Panc1 (cell line): Measurements from ENCODE around the gene CHMP1B. TPM values are rescaled to one million over a fixed set of nuclear protein-coding genes. Genes with fewer than 3 reads are reported as not detected.

Experiments used
- ATAC-seq: fragments of 200-7000 bp; cut with Tn5 transposase; 2 replicates; pipeline ENCODE4 v1.9.1; 2020; ENCODE audit warnings: mild to moderate bottlenecking, moderate library complexity
- BruUV-seq: library from RNA; stranded (reverse); fragments of 400-500 nt; replicated peaks from 2 replicates; lab custom pipeline; 2021; lab: Mats Ljungman, UMichigan
- CTCF ChIA-PET: fragments of 300-600 bp; sonication (Branson Sonifier 250); formaldehyde crosslinking; loops from one replicate; lab custom pipeline; 2022; ENCODE audit warnings: antibody characterized with exemption; lab: Charles Lee
- POLR2A ChIA-PET: fragments of 300-600 bp; sonication (Branson Sonifier 250); formaldehyde crosslinking; loops from one replicate; lab custom pipeline; 2022; ENCODE audit warnings: antibody characterized with exemption; lab: Charles Lee
- DNase-seq: peaks from one replicate; pipeline ENCODE4 v3.0.0-alpha.2; 2010; ENCODE audit warnings: low read depth, low spot score
- H3K27ac ChIP-seq: 2 replicates; pipeline ENCODE4 v1.5.1; 2011; ENCODE audit warnings: mild to moderate bottlenecking, low read length, inconsistent platforms
- H3K27me3 ChIP-seq: fragments of 200-500 bp; sonication (Bioruptor generic); 2 replicates; pipeline ENCODE4 v1.6.0; 2014; ENCODE audit warnings: low read length, inconsistent platforms; ENCODE audit not compliant: control insufficient read depth, insufficient read depth
- H3K36me3 ChIP-seq: fragments of 200-500 bp; sonication (Bioruptor generic); 2 replicates; pipeline ENCODE4 v1.5.1; 2014; ENCODE audit warnings: inconsistent platforms, mild to moderate bottlenecking, low read length, moderate library complexity; ENCODE audit not compliant: control insufficient read depth, insufficient read depth
- H3K4me1 ChIP-seq: 2 replicates; pipeline ENCODE4 v1.5.1; 2011; ENCODE audit warnings: inconsistent platforms, mild to moderate bottlenecking, low read length, moderate library complexity; ENCODE audit not compliant: control insufficient read depth, insufficient read depth
- H3K4me3 ChIP-seq, 2 experiments: 2 replicates each; pipeline ENCODE4 v1.5.1; 2011 to 2012; ENCODE audit warnings: low read depth in 2 of 2, low read length in 2 of 2, mild to moderate bottlenecking in 2 of 2, inconsistent platforms in 1 of 2, moderate library complexity in 1 of 2
- H3K9me3 ChIP-seq: fragments of 200-500 bp; sonication (Bioruptor generic); 2 replicates; pipeline ENCODE4 v1.5.1; 2014; ENCODE audit warnings: low read depth, mild to moderate bottlenecking, inconsistent platforms, low read length, moderate library complexity; ENCODE audit not compliant: control insufficient read depth, insufficient read depth
- POLR2AphosphoS5 ChIP-seq: IDR thresholded peaks from 2 replicates; pipeline ENCODE4 v1.6.1; 2012; ENCODE audit warnings: mild to moderate bottlenecking, low read depth, low read length, moderate library complexity
- REST ChIP-seq, 2 experiments: IDR thresholded peaks; 2 replicates each; pipeline ENCODE4 v1.6.1; 2011 to 2012; ENCODE audit warnings: low read depth in 2 of 2, control low read depth in 1 of 2, low read length in 1 of 2, mild to moderate bottlenecking in 1 of 2, moderate library complexity in 1 of 2; ENCODE audit not compliant: insufficient read depth in 1 of 2
- SIN3A ChIP-seq: IDR thresholded peaks from 2 replicates; pipeline ENCODE4 v1.6.1; 2012; ENCODE audit warnings: low read depth, mild to moderate bottlenecking, low read length, moderate library complexity, borderline replicate concordance; ENCODE audit not compliant: insufficient read depth
- in situ Hi-C: cut with HindIII; loops from 2 replicates; pipeline ENCODE4 v1.10.0; 2016; ENCODE audit warnings: low sequenced_read_pairs, low pct_unique_long_range_greater_than_20kb
- intact Hi-C: fragments of 100-400 bp; cut with micrococcal nuclease; formaldehyde crosslinking; loops from one replicate; pipeline ENCODE4 v1.10.0; 2022; ENCODE audit not compliant: unreplicated experiment
- total RNA-seq: library from RNA; stranded (reverse); gene quantifications from one replicate; pipeline ENCODE4 v1.2.1, GENCODE V29; 2021; ENCODE audit not compliant: unreplicated experiment

Gene CHMP1B
- total RNA-seq, 1 experiment from 2014 or later = 17.1 TPM

DNA sequence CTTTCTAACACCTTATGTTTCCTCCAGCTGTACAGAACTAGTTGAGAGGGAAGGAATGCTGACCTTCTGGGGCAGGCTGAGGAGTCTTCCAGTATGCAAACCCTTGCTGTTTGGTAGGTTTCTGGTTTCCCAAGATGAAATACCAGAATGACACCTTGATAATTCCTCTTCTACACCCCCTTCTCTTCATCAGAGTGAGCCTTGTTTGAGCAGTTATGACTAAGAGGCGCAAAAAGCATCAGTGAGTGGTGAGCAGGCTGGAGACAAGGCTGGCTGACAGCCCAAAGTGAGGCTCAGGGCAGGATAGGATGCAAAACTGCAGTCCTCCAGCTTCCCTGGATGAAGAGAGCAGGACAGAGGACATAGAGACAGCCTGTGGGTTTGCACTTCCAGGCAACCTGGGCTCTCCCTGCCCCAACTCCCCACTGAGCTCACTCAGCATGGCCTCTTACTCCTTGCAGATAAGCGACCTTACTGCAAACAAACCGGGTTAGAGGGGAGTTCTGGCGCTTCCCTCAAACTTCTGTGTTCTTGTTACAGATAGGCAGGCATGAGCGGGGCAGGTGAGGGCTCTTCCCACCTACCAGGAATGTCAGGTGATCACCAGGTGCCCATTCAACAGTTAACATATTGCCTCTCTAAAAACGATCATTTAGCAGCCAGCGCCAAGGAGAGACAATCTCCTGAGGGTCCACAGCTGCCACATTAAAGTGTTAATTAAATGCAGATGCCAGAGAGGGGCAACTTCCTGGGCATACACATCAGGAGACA is 51.5 kb downstream of the CHMP1B start:
- ChIA-PET POLR2A (no interaction called here), CTCF (no interaction called here)
- intact Hi-C loops (no loop called here), in situ Hi-C loops (loop anchor here (25.0 kb wide), 1 partner anchor 110 kb away; no protein-coding TSS in a partner anchor)
- Histone ChIP-seq H3K36me3 (peaks cover 2% of the 10 kb centered on the region), H3K4me1 (0 out of 2 replicates have a peak, but pooled peaks cover 6% of the 10 kb centered on the region), H3K9me3 (no peaks in the 10 kb centered on the region), H3K27ac (no peak overlapping the region), H3K27me3 (no peaks in the 10 kb centered on the region), H3K4me3 (no peak overlapping the region)
- no TSS peak for BruUV-seq
- TF ChIP-seq POLR2AphosphoS5 = no peak
- TF ChIP-seq SIN3A = no peak
- no peak for TF ChIP-seq REST (IDR thresholded peaks at IDR 0.05; ENCODE audit: insufficient read depth in 1 of 2, low read depth in 2 of 2, low read length in 1 of 2)
- DNase-seq (no peak), ATAC-seq (peak; percentile 51; the same call in 1 of the 2 replicates)

Other genes starting within 250 kb of the CHMP1B start
- not detected for gene SLC35G4, start 241.8 kb upstream of the CHMP1B start, total RNA-seq
- 0.44 TPM for gene GNAL, start 162.1 kb upstream of the CHMP1B start, total RNA-seq
- gene MPPE1, start 56.9 kb downstream of the CHMP1B start, total RNA-seq = 37.1 TPM
- gene IMPA2, start 130.1 kb downstream of the CHMP1B start, total RNA-seq = 37.6 TPM
- not detected for gene ANKRD62, start 242.4 kb downstream of the CHMP1B start, total RNA-seq